Activated naive CD4-positive, alpha-beta T cell treated with Interleukin-2 at 50 U/mL for 16 hours (primary cell): ENCODE data around the gene PRKCA.
A peak's percentile ranks its signal among the peaks of the same experiment; 100 is the strongest.

Experiments
- DNase-seq: peaks from one replicate; pipeline ENCODE4 v3.0.0-alpha.2; 2020

The PRKCA gene

DNA sequence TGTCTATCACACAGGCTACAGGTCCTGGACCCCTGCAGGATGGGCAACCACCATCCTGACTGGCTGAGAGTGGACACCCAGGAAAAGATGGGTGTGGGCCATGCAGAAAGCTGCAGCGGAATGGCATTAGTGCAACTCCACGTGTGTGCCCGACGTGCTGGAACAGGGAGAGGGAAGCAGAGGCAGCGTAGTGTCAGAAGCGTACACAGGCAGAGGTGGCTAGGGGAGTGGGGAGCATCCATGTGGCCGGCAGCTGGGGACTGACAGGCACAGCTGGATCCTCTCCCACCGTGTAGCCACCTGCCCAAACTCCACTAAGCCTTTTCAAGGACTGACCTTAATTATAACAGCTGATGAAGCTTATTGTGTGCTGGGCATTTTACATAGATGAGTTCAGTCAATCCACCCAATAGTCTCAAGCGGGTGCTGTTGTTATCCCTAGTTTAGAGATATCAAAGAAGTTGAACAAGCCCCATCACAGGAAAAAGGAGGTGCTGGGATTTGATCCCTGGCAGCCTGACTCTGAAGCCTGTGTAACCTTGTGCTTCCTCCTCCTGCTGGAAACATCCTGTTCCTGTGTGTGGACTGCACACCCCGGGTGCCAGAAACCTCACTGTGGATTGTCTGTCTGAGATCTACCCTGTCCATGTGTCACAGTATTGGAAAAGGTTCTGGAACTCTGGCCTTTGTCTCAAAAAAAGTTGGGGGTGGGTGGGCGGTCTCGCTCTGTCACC, 114.0 kb downstream of the PRKCA start:
- no peak for DNase-seq

DNA sequence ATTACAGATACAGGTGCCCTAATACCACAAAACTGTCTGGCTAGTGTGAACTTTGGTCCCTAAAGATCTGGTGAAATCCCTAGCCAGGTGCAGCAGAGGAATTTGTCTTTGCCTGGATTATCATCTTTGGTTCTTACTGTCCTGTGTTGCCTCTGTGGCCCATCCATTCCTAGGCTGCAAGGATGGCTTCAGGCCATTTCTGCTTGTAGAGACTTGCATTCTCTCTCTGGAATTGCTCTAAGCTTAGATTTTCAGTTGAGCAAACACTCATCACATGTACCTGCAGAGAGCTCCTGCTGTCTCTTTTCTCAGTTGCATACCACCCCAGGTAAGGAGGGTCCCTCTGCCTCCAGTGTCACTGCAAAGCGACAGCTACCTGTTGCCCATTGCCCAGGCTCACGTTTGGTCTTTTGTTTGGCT, 114.9 kb downstream of the PRKCA start:
- no peak for DNase-seq

DNA sequence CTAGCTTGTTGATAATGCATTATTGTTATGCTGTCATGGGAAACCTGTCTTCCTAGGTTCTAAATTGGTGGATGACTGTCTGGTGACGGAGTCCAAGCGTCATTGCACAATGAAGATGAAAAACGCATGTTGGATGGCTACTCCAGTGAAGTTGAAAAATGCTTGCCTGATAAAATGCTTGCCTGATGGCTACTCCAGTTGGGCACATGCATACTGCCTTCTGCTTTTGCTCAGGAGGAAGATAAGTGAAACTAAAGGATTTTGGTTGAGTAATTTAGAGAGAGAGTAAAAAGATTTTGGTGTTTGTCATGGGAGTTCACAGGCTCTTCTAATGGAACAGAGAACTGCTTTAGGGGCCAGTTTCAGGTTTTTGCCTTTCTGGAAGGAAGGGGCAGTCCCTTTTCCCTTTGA, 118.6 kb downstream of the PRKCA start:
- no peak for DNase-seq

DNA sequence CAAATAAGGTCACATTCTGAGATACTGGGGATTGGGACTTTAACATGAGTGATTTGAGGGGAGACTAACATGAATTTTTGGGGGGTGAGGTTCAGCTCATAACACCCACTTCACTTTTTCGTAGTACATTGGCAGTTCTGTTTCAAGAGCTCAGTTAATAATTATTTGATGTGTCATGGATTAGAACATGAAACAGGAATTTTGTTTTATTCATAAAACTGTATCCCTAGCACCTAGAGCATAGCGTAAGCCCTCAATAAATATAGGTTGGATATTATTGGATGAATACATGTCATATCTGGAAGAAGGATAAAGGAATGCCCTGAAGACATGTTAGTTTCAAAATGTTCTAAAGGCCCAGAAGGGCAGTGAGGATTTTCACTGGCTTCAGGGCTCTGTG, 119.8 kb downstream of the PRKCA start:
- no peak for DNase-seq

DNA sequence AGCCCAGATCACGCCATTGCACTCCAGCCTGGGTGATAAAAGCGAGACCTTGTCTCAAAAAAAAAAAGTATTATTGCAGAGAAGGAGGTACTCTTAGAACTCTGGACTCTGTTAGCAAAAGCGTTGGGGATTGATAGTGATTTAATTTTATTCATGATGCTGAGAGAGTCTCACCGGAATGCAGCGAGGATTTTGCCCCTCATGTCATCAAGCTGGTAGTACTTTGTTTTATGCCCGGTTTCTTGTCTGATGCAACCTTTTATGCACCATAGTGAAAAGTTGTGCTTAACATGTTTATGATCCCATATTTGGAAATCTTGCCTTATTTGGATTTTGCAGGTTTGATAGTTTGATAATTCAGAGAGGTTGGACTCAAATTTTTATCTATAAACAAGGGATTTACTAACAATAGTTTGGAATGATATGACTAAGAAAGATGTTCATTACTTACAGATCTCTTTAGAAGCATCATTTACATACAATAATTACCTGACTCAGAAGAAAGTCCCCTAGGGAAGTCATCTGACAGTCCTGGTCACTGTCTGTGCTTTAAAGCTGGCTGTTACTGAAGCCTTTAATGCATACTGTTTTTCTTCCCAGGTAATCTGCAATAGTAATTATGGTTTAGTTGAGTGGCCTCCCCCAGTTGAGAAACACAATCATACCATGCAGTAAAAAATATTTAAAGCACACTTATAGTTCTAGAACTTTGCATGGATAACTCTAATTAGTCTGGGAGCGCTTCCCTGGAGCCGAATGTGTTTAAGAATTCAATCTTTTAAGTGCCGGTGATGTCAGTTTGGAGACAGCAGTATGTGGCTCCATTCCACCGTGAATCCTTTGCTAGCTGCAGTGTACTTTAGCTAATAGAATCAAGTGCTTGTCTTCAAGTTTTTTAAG, 120.9 kb downstream of the PRKCA start:
- DNase-seq: no peak

DNA sequence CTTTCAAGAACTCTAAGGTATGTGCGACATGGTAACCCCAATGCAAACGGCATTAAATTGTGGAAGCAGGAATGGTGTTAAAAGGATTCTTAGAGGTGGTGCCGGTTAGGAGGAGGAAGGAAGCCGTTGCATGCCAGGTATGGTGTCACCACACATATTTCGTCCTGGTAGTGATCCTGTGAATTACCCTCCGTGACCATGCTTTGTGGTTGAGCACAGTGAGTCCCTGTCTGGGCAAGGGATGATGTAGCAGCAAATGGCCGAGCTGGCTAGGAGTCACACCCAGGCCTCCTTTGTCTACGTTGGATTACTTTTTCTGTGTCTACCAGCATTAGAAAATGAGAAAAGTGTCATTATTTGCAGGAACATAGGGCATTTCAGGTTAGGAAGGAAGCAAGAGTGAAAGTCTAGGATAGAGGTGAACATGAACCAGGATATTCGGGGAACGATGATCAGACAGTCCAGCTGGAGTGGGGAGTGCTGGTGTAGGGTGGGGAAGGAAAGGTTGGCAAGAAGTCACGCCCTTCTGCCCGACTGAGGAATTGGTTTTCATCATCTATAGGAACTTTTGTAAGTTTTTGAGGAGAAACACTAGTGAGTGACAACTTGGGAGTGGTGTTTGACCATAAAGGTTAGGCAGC, 123.5 kb downstream of the PRKCA start:
- no peak for DNase-seq

GRCh38 chr17:66426397-66427033, 124.1 kb downstream of the PRKCA start:
- peak; percentile 33 for DNase-seq

- no peak for DNase-seq
These were observed 124.7 kb downstream of the PRKCA start for GRCh38 chr17:66427134-66427533.

DNA sequence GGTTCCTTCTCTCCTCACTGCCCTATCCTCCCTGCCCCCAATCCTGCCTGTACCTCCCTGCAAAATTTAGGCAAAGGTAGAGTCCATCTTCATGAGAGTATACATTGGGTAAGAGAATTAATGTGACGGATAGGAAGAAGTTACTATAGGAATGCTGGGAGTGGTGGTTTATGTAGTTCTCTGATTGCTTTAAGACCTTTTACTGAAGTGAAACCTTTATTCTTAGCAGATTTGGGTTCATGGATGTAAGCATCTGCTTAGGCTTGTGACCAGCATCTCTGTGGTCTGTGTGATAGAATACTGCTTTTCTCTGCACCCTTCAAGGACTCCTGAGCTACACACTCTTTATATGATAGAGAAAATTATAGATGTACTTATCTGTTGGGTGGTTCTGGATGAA, 127.3 kb downstream of the PRKCA start:
- DNase-seq: no peak

DNA sequence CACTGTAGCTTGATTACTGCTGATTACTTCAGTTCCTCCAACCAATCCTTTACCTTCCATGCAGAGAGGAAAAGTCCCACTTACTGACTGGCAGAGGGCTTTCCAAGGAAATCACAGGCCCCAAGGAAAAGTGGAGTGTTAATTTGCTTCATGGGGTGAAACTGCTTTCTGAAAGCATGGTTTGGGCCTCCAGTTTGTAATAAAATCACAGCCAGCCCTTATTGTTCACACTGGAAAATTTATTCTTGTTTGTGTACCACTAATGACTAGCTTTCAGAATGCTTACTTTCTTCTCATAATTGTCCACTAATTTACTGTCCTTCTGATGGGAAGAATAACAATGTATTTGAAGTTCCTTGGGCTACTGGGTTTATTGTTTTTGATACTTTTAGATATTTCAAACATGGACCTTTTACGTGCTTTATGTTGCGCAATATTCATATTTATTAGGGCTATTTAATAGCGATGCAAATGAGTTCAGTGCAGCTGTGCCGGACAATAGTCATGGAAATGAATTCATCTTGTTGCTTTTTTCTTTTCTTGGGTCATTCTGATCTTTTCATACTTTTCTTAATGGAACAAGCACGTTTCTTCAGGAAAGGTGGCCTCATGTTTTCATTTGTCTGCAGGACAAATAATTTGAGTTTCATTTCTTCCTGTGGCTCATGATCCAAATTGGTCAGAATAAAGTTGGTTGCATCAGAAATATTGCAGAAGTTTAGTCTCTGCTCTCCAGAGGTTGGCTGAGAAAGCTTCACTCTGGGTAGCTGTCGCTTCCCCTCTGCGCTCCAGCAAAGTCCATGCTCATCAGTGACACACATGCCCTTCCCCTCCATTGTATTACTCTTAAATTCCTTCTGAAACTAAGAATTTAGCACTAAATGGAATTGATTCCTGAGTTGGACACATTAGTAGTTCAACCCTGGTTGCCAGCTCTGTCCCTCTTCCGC, 128.7 kb downstream of the PRKCA start:
- no peak for DNase-seq

GRCh38 chr17:66431910-66432309, 129.5 kb downstream of the PRKCA start:
- DNase-seq: no peak

GRCh38 chr17:66432411-66432957, 130.1 kb downstream of the PRKCA start:
- no peak for DNase-seq

GRCh38 chr17:66432996-66433551, 130.7 kb downstream of the PRKCA start:
- no peak for DNase-seq

GRCh38 chr17:66435182-66435581, 132.8 kb downstream of the PRKCA start:
- no peak for DNase-seq

GRCh38 chr17:66436631-66437030, 134.2 kb downstream of the PRKCA start:
- no peak for DNase-seq

GRCh38 chr17:66437476-66438026, 135.1 kb downstream of the PRKCA start:
- DNase-seq: peak; percentile 3

DNA sequence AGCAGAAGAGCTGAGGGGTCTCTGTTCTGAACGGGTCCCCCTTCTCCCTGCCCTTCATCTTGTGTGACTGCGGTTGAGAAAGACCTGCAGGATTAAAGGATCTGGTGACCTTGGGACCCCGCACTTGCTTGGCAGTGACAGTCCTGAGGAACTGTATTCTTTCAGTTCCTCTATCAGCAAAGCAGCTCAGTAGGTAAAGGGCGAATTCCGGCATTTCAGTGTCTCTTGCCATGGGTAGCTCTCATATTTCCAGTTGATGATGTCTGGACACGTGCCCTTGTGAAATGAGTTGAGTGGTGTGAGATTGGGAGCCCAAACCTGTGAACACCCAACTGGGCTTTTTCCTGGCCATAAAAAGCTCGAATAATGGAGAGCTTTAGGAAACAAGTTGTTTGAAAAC, 135.7 kb downstream of the PRKCA start:
- no peak for DNase-seq

- DNase-seq: no peak
These were observed 138.8 kb downstream of the PRKCA start for GRCh38 chr17:66441101-66441661.

DNA sequence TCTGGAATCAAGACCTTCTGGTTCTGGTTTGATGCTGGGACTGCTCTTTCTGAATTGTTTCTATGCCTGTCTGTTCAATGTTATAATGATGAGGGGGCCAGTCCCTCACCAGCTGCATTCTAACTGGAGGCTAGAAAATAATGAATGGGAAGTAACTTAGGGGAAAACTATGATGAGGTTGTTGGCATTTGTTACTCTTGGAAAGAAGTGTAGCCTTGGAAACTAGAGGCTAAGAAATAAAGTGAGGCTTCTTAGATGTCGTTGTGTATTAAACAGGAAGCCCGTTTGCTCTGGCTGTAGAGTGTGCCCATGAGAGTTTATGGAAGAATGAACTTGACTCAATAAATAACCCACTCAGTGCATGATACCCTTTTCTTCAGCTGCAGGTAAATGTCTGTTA, 140.8 kb downstream of the PRKCA start:
- no peak for DNase-seq

GRCh38 chr17:66443606-66444005, 141.2 kb downstream of the PRKCA start:
- DNase-seq: no peak

DNA sequence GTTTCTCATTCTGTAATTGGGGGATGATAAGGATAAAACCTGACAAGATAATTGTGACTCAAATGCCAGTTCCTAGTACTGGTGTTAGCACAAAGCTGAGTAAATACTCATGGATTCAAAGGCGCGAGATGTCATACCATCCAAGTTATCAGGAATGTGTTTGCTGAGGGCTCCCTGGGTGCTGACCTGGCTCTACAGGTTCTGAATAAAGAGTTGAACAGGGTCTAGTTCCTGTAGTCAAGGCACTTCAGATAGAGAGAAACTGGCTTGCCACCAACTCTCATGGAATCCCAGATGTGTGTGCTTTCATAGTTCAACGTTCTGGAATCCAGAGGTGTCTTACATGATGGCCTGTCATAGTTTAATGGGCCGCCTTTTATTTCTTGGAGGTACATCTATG, 141.6 kb downstream of the PRKCA start:
- DNase-seq: no peak
